ENCODE data around the gene ADORA2B.

The ADORA2B gene

DNA sequence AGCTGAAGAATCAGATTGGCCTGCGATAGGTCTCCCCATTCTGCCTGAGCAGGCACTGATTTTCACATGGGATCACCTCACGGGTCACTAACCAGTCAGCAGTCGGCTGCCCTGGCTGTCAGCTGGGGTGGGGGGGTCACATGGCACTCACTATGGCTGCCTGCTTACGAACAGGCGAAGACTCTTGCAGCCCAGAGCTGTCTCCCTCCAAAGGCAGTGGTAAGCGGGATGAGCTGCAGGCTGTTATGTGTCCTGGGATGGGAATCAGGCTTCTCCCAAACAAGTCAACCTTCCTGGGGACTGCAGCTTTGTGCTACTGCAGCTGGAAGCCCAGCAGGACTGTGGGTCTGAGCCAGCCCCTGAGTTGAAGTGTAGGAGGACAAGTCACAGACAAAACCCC, 29.0 kb upstream of the ADORA2B start:
- no peaks in the 10 kb centered on the region for H3K4me1 ChIP-seq (ENCODE audit: insufficient read depth, low read length, poor library complexity, severe bottlenecking)
- no peak overlapping the region for H3K9ac ChIP-seq (ENCODE audit: low read depth, low read length, poor library complexity, severe bottlenecking)
- no peak overlapping the region for H3K4me2 ChIP-seq (ENCODE audit: low read depth, low read length, poor library complexity, severe bottlenecking)
- H4K20me1 ChIP-seq (ENCODE audit: insufficient read depth, low read length, poor library complexity, severe bottlenecking), result no peaks in the 10 kb centered on the region
- H3K9me2 ChIP-seq (replicated peaks; ENCODE audit: low read depth, low read length), result no peaks in the 10 kb centered on the region
- no peaks in the 10 kb centered on the region for H3K79me2 ChIP-seq (ENCODE audit: insufficient read depth, low read length)
- H3K4me3 ChIP-seq (ENCODE audit: low read length, poor library complexity, severe bottlenecking), result no peak overlapping the region
- H3K9me3 ChIP-seq (ENCODE audit: insufficient read depth, low read depth, low read length), result no peaks in the 10 kb centered on the region
- no peak overlapping the region for H2AFZ ChIP-seq (ENCODE audit: low read length)
- H3F3A ChIP-seq (ENCODE audit: low read depth), result no peaks in the 10 kb centered on the region
- no peaks in the 10 kb centered on the region for H3K36me3 ChIP-seq (ENCODE audit: insufficient read depth, low read length)
- no peaks in the 10 kb centered on the region for H3K27me3 ChIP-seq (ENCODE audit: insufficient read depth, low read length, poor library complexity, severe bottlenecking)
- TF ChIP-seq CTCF (conservative IDR thresholded peaks at IDR 0.05; ENCODE audit: low read length) (no peak), EZH2phosphoT487 (IDR thresholded peaks at IDR 0.05; ENCODE audit: borderline replicate concordance) (no peak)

GRCh38 chr17:15917021-15917437, 27.9 kb upstream of the ADORA2B start:
- H3K9me2 ChIP-seq (replicated peaks; ENCODE audit: low read depth, low read length), result no peaks in the 10 kb centered on the region
- no peaks in the 10 kb centered on the region for H3K79me2 ChIP-seq (ENCODE audit: insufficient read depth, low read length)
- H3K4me3 ChIP-seq (ENCODE audit: low read length, poor library complexity, severe bottlenecking), result no peak overlapping the region
- H3K27me3 ChIP-seq (ENCODE audit: insufficient read depth, low read length, poor library complexity, severe bottlenecking), result no peaks in the 10 kb centered on the region
- no peak overlapping the region for H3K9ac ChIP-seq (ENCODE audit: low read depth, low read length, poor library complexity, severe bottlenecking)
- no peaks in the 10 kb centered on the region for H4K20me1 ChIP-seq (ENCODE audit: insufficient read depth, low read length, poor library complexity, severe bottlenecking)
- no peaks in the 10 kb centered on the region for H3K36me3 ChIP-seq (ENCODE audit: insufficient read depth, low read length)
- no peaks in the 10 kb centered on the region for H3K9me3 ChIP-seq (ENCODE audit: insufficient read depth, low read depth, low read length)
- H3F3A ChIP-seq (ENCODE audit: low read depth), result no peaks in the 10 kb centered on the region
- H3K4me2 ChIP-seq (ENCODE audit: low read depth, low read length, poor library complexity, severe bottlenecking), result no peak overlapping the region
- no peak overlapping the region for H2AFZ ChIP-seq (ENCODE audit: low read length)
- no peaks in the 10 kb centered on the region for H3K4me1 ChIP-seq (ENCODE audit: insufficient read depth, low read length, poor library complexity, severe bottlenecking)
- TF ChIP-seq EZH2phosphoT487 (IDR thresholded peaks at IDR 0.05; ENCODE audit: borderline replicate concordance), result no peak
- TF ChIP-seq CTCF (conservative IDR thresholded peaks at IDR 0.05; ENCODE audit: low read length), result no peak

GRCh38 chr17:15917438-15918027, 27.4 kb upstream of the ADORA2B start:
- Histone ChIP-seq H3F3A (ENCODE audit: low read depth) (no peaks in the 10 kb centered on the region), H3K36me3 (ENCODE audit: insufficient read depth, low read length) (no peaks in the 10 kb centered on the region), H3K4me1 (ENCODE audit: insufficient read depth, low read length, poor library complexity, severe bottlenecking) (no peaks in the 10 kb centered on the region), H3K79me2 (ENCODE audit: insufficient read depth, low read length) (no peaks in the 10 kb centered on the region), H2AFZ (ENCODE audit: low read length) (no peak overlapping the region), H4K20me1 (ENCODE audit: insufficient read depth, low read length, poor library complexity, severe bottlenecking) (no peaks in the 10 kb centered on the region), H3K27me3 (ENCODE audit: insufficient read depth, low read length, poor library complexity, severe bottlenecking) (no peaks in the 10 kb centered on the region), H3K9me3 (ENCODE audit: insufficient read depth, low read depth, low read length) (no peaks in the 10 kb centered on the region), H3K4me2 (ENCODE audit: low read depth, low read length, poor library complexity, severe bottlenecking) (no peak overlapping the region), H3K9ac (ENCODE audit: low read depth, low read length, poor library complexity, severe bottlenecking) (no peak overlapping the region), H3K9me2 (replicated peaks; ENCODE audit: low read depth, low read length) (no peaks in the 10 kb centered on the region), H3K4me3 (ENCODE audit: low read length, poor library complexity, severe bottlenecking) (no peak overlapping the region)
- TF ChIP-seq CTCF (conservative IDR thresholded peaks at IDR 0.05; ENCODE audit: low read length), result no peak
- no peak for TF ChIP-seq EZH2phosphoT487 (IDR thresholded peaks at IDR 0.05; ENCODE audit: borderline replicate concordance)

All from Loucy (cell line).